OCI-LY7 (cell line): ENCODE results near the gene ANTXR1. TPM values are rescaled to one million over a fixed set of nuclear protein-coding genes. Genes with fewer than 3 reads are reported as not detected.

Experiments
- BruUV-seq: library from RNA; stranded (reverse); fragments of 400-500 nt; replicated peaks from 2 replicates; lab custom pipeline; 2021; lab: Mats Ljungman, UMichigan
- CTCF ChIA-PET: fragments of 300-600 bp; sonication (Branson Sonifier 250); formaldehyde crosslinking; loops from one replicate; lab custom pipeline; 2022; ENCODE audit warnings: antibody characterized with exemption; ENCODE audit not compliant: unreplicated experiment; lab: Charles Lee
- POLR2A ChIA-PET: fragments of 300-600 bp; sonication (Branson Sonifier 250); formaldehyde crosslinking; loops from one replicate; lab custom pipeline; 2022; ENCODE audit warnings: antibody characterized with exemption; lab: Charles Lee
- DNase-seq: peaks from one replicate; pipeline ENCODE4 v3.0.0-alpha.2; 2015; ENCODE audit warnings: low spot score
- H2AFZ ChIP-seq: fragments of 200-600 bp; sonication (generic), shearing (Covaris generic); 2 replicates; pipeline ENCODE4 v1.6.1; 2014; ENCODE audit warnings: mild to moderate bottlenecking, antibody characterized with exemption, low read length, moderate library complexity
- H3K27ac ChIP-seq: fragments of 200-600 bp; sonication (generic); 2 replicates; pipeline ENCODE4 v1.5.1; 2014; ENCODE audit warnings: mixed run types, low read depth, mild to moderate bottlenecking, moderate library complexity, low read length, inconsistent platforms; ENCODE audit not compliant: poor library complexity, severe bottlenecking
- H3K36me3 ChIP-seq: fragments of 200-600 bp; sonication (generic); 2 replicates; pipeline ENCODE4 v1.6.1; 2014; ENCODE audit warnings: mild to moderate bottlenecking, antibody characterized with exemption, low read length, moderate library complexity, mixed read lengths; ENCODE audit not compliant: insufficient read depth
- H3K4me1 ChIP-seq: fragments of 200-600 bp; sonication (generic); 2 replicates; pipeline ENCODE4 v1.5.1; 2014; ENCODE audit warnings: mild to moderate bottlenecking, low read length; ENCODE audit not compliant: insufficient read depth, poor library complexity, severe bottlenecking
- H3K4me2 ChIP-seq: fragments of 200-600 bp; sonication (generic); 2 replicates; pipeline ENCODE4 v1.6.1; 2014; ENCODE audit warnings: mild to moderate bottlenecking, low read length
- H3K4me3 ChIP-seq: fragments of 200-600 bp; sonication (generic); 2 replicates; pipeline ENCODE4 v1.5.1; 2014; ENCODE audit warnings: mild to moderate bottlenecking, low read depth, low read length; ENCODE audit not compliant: poor library complexity, severe bottlenecking
- H3K79me2 ChIP-seq: fragments of 200-600 bp; sonication (generic); 2 replicates; pipeline ENCODE4 v1.6.1; 2016; ENCODE audit warnings: low read depth, mild to moderate bottlenecking, low read length, moderate library complexity, mixed read lengths; ENCODE audit not compliant: insufficient read depth
- H3K9me2 ChIP-seq: fragments of 200-600 bp; sonication (generic); 2 replicates; pipeline ENCODE4 v1.6.1; 2016; ENCODE audit warnings: mild to moderate bottlenecking, low read length, mixed read lengths; ENCODE audit not compliant: insufficient read depth
- H3K9me3 ChIP-seq: fragments of 200-600 bp; sonication (generic); 2 replicates; pipeline ENCODE4 v1.6.1; 2014; ENCODE audit warnings: mild to moderate bottlenecking, mixed run types, low read length, mixed read lengths
- H4K20me1 ChIP-seq: fragments of 200-600 bp; sonication (generic); 2 replicates; pipeline ENCODE4 v1.6.1; 2014; ENCODE audit warnings: mild to moderate bottlenecking, antibody characterized with exemption, low read length, moderate library complexity, mixed read lengths; ENCODE audit not compliant: insufficient read depth
- EZH2phosphoT487 ChIP-seq: fragments of 200-600 bp; sonication (generic); IDR thresholded peaks from 2 replicates; pipeline ENCODE4 v1.6.1; 2018; ENCODE audit warnings: low read depth, borderline replicate concordance, mild to moderate bottlenecking, mixed run types, antibody characterized with exemption, low read length, moderate library complexity, mixed read lengths
- intact Hi-C: fragments of 100-400 bp; cut with micrococcal nuclease; formaldehyde crosslinking; loops from one replicate; pipeline ENCODE4 v1.10.0; 2022; ENCODE audit not compliant: unreplicated experiment
- total RNA-seq, 2 experiments: library from RNA; depleted of rRNA in 1 of 2; stranded (reverse); fragments of >200 nt in 1 of 2; shearing (Covaris generic) in 1 of 2; gene quantifications; 2 replicates each; pipeline ENCODE4 v1.2.3, GENCODE V29; 2014 to 2022
- TF ChIP-seq, protein P1 (sequence below): fragments of 200-600 bp; sonication (generic); conservative IDR thresholded peaks from 2 replicates; pipeline ENCODE4 v1.5.1; 2014; ENCODE audit warnings: mild to moderate bottlenecking, antibody characterized with exemption, low read length, moderate library complexity, mixed read lengths

ANTXR1 gene
- total RNA-seq, 2 experiments from 2014 or later: not detected

DNA sequence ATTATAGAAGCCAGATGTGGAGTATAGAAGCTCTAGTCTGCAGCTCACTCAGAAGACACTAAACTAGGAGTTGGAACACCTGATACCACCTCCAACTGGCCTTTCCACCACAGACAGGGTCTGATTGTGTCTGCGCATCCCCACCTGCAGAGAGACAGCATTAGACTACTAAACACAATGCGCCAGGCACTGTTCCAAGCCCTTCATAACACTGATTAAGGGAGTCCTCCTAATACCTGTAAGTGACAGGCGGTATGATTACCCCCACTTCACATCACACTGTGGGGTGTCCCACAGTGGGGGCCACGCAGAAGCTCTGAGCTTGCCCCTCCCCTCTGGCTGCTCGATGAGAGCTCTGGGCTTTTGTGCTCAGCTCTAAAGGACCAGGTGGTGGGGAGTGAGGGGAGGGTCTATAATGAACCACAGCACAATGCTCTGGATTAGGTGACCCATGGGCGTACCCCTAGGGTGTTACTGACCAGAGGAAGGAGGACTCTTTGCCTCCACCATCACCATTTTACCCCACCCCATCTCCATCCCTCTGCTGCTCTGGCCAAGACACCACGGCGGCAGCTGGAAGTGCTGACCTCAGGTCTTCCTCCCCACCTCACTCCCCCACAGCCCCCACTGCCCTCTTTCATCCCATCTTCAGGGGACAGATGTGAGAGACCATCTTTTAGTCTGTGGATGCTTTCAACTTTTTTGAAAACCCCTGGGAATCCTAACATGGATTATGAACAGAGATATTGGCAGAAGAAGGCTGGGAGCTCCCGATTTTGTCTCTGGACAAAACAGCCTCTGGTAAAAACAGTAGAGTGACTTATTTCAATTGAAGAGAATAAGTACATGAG, 228.9 kb downstream of the ANTXR1 start:
- no peak overlapping the region for H3K4me3 ChIP-seq
- no peak overlapping the region for H3K27ac ChIP-seq
- no peaks in the 10 kb centered on the region for H3K4me1 ChIP-seq
- H3K4me2 ChIP-seq: no peak overlapping the region
- POLR2A ChIA-PET: interaction anchor here (0.6 to 0.8 kb wide), 2 partner anchors 15 to 250 kb away, joined by 3 to 6 read pairs; no protein-coding TSS in a partner anchor
- no peaks in the 10 kb centered on the region for H4K20me1 ChIP-seq
- TF ChIP-seq, protein P1, sequence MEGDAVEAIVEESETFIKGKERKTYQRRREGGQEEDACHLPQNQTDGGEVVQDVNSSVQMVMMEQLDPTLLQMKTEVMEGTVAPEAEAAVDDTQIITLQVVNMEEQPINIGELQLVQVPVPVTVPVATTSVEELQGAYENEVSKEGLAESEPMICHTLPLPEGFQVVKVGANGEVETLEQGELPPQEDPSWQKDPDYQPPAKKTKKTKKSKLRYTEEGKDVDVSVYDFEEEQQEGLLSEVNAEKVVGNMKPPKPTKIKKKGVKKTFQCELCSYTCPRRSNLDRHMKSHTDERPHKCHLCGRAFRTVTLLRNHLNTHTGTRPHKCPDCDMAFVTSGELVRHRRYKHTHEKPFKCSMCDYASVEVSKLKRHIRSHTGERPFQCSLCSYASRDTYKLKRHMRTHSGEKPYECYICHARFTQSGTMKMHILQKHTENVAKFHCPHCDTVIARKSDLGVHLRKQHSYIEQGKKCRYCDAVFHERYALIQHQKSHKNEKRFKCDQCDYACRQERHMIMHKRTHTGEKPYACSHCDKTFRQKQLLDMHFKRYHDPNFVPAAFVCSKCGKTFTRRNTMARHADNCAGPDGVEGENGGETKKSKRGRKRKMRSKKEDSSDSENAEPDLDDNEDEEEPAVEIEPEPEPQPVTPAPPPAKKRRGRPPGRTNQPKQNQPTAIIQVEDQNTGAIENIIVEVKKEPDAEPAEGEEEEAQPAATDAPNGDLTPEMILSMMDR: no peak
- TF ChIP-seq EZH2phosphoT487: no peak
- no peaks in the 10 kb centered on the region for H3K36me3 ChIP-seq
- H3K9me3 ChIP-seq: no peaks in the 10 kb centered on the region
- H3K79me2 ChIP-seq: no peaks in the 10 kb centered on the region
- no peak overlapping the region for H2AFZ ChIP-seq
- no peak for DNase-seq
- no TSS peak for BruUV-seq
- CTCF ChIA-PET: no interaction called here
- intact Hi-C loops: no loop called here
- H3K9me2 ChIP-seq: no peaks in the 10 kb centered on the region

DNA sequence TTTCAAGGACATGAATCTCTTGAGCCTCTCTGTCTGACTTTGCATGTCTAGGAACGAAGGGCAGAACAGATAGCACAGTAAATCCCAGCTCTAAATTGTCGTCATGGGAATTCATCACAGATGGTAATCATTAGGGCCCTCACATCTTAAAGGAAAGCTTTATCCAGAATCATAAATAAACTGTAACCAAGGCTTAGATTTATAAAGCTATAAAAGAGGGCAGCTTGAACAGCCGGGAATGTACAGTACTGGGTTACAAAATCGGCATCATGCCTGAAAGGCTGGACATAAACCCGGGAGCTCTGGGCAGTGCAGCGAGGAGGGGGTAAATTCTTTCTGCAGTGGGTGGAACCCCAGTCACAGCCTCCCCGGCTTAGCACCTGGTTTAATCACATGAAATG, 229.7 kb downstream of the ANTXR1 start:
- intact Hi-C loops: no loop called here
- no peaks in the 10 kb centered on the region for H3K4me1 ChIP-seq
- no peak overlapping the region for H3K4me2 ChIP-seq
- H3K36me3 ChIP-seq: no peaks in the 10 kb centered on the region
- BruUV-seq: no TSS peak
- H4K20me1 ChIP-seq: no peaks in the 10 kb centered on the region
- no peak overlapping the region for H2AFZ ChIP-seq
- no peak for DNase-seq
- no peak for TF ChIP-seq EZH2phosphoT487
- no peaks in the 10 kb centered on the region for H3K9me3 ChIP-seq
- no peak overlapping the region for H3K27ac ChIP-seq
- no peaks in the 10 kb centered on the region for H3K79me2 ChIP-seq
- ChIA-PET POLR2A (interaction anchor here (0.6 to 0.8 kb wide), 2 partner anchors 16 to 249 kb away, joined by 3 to 6 read pairs; no protein-coding TSS in a partner anchor), CTCF (no interaction called here)
- H3K4me3 ChIP-seq: no peak overlapping the region
- no peaks in the 10 kb centered on the region for H3K9me2 ChIP-seq

DNA sequence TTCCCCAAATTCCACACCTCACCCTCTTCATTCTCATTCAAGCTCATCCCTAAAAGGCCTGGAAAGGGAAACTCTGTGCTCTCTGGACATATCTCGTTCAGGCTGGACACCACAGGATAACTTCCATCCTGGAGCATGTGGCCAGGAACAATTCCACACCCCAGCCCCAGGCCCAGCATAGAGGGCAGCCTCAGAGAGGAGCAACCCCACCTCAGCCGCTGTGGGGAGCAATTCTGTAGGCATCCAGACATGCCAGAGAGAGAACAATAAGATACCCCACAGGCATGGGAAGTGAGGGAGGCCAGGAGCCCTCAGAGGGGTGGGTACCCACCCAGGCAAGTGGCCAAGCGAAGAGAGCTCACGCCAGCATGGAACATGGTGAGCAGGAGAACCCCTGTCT, 230.7 kb downstream of the ANTXR1 start:
- Histone ChIP-seq H4K20me1 (no peaks in the 10 kb centered on the region), H3K9me2 (no peaks in the 10 kb centered on the region), H3K4me2 (no peak overlapping the region), H3K27ac (no peak overlapping the region), H2AFZ (no peak overlapping the region), H3K4me1 (no peaks in the 10 kb centered on the region), H3K79me2 (no peaks in the 10 kb centered on the region), H3K36me3 (no peaks in the 10 kb centered on the region), H3K4me3 (no peak overlapping the region), H3K9me3 (no peaks in the 10 kb centered on the region)
- CTCF ChIA-PET: no interaction called here
- no peak for DNase-seq
- intact Hi-C loops: no loop called here
- POLR2A ChIA-PET: interaction anchor here (0.6 kb wide), 1 partner anchor 352 kb away, joined by 4 read pairs; no protein-coding TSS in a partner anchor
- no peak for TF ChIP-seq EZH2phosphoT487
- TF ChIP-seq, protein P1: no peak
- BruUV-seq: no TSS peak
